GM19438 (cell line): Measurements from ENCODE around the gene FRMD3.

ENCODE experiments used
- ATAC-seq: cut with Tn5 transposase; IDR thresholded peaks from one replicate; pipeline ENCODE4 v1.9.1; 2021; ENCODE audit warnings: low read depth; ENCODE audit not compliant: unreplicated experiment

FRMD3 gene

GRCh38 chr9:83343366-83343999 is 194.7 kb downstream of the FRMD3 start:
- no peak for ATAC-seq

- no peak for ATAC-seq
Observed at GRCh38 chr9:83342731-83343130, 195.5 kb downstream of the FRMD3 start.

- no peak for ATAC-seq
Observed at GRCh38 chr9:83342006-83342405, 196.2 kb downstream of the FRMD3 start.

- ATAC-seq = no peak
Observed at GRCh38 chr9:83340451-83340850, 197.8 kb downstream of the FRMD3 start.

GRCh38 chr9:83339435-83339834 is 198.8 kb downstream of the FRMD3 start:
- ATAC-seq = no peak

- ATAC-seq = no peak
Observed at GRCh38 chr9:83336706-83337105, 201.5 kb downstream of the FRMD3 start.

- ATAC-seq = peak; percentile 82
Observed at GRCh38 chr9:83334320-83334719, 203.9 kb downstream of the FRMD3 start.

GRCh38 chr9:83330207-83331196 is 207.7 kb downstream of the FRMD3 start:
- no peak for ATAC-seq

- ATAC-seq = no peak
Observed at GRCh38 chr9:83327750-83328622, 210.2 kb downstream of the FRMD3 start.

- no peak for ATAC-seq
Observed at GRCh38 chr9:83327323-83327722, 210.9 kb downstream of the FRMD3 start.

- no peak for ATAC-seq
Observed at GRCh38 chr9:83323148-83323547, 215.1 kb downstream of the FRMD3 start.

- no peak for ATAC-seq
Observed at GRCh38 chr9:83322438-83322837, 215.8 kb downstream of the FRMD3 start.

- no peak for ATAC-seq
Observed at GRCh38 chr9:83317244-83317643, 221.0 kb downstream of the FRMD3 start.

- ATAC-seq = no peak
Observed at GRCh38 chr9:83315649-83316048, 222.6 kb downstream of the FRMD3 start.

- no peak for ATAC-seq
Observed at GRCh38 chr9:83313781-83314180, 224.4 kb downstream of the FRMD3 start.

- no peak for ATAC-seq
Observed at GRCh38 chr9:83312537-83312936, 225.7 kb downstream of the FRMD3 start.

- no peak for ATAC-seq
Observed at GRCh38 chr9:83307066-83307724, 231.0 kb downstream of the FRMD3 start.

- no peak for ATAC-seq
Observed at GRCh38 chr9:83304686-83305085, 233.5 kb downstream of the FRMD3 start.

- ATAC-seq = no peak
Observed at GRCh38 chr9:83299571-83299970, 238.6 kb downstream of the FRMD3 start.

GRCh38 chr9:83299094-83299493 is 239.1 kb downstream of the FRMD3 start:
- ATAC-seq = no peak
